ENCODE measurements around the gene HAPLN3. TPM values are rescaled to one million over a fixed set of nuclear protein-coding genes. Genes with fewer than 3 reads are reported as not detected.

The HAPLN3 gene
- total and polyA plus RNA-seq, 10 of the 15 experiments (the other 5 are each of a cell fraction or from before 2014, with no cell fraction given), result 0.20 to 5.0 (median 1.4) TPM; not detected in 1

GRCh38 chr15:88904624-88905327, 9.4 kb upstream of the HAPLN3 start (continued):
- peak; percentile 55 for TF ChIP-seq LARP7 (IDR thresholded peaks at IDR 0.05)
- 0 out of 2 replicates have a peak, but pooled peaks have one; percentile 43 for TF ChIP-seq NR2F1 (conservative IDR thresholded peaks at IDR 0.05)
- TF ChIP-seq IKZF1 (conservative IDR thresholded peaks at IDR 0.05), result 0 out of 2 replicates have a peak, but pooled peaks have one; percentile 30
- TF ChIP-seq YY1 (IDR thresholded peaks at IDR 0.05; ENCODE audit: low read depth, low read length), result 0 out of 2 replicates have a peak, but pooled peaks have one; percentile 46
- TF ChIP-seq ZNF24 (IDR thresholded peaks at IDR 0.05), result 0 out of 2 replicates have a peak, but pooled peaks have one; percentile 17
- no peak for TF ChIP-seq CEBPZ (IDR thresholded peaks at IDR 0.05; ENCODE audit: low read depth, low read length)
- TF ChIP-seq SMC3 (IDR thresholded peaks at IDR 0.05; ENCODE audit: borderline replicate concordance, low read length), result peak; percentile 86

GRCh38 chr15:88904257-88904623, 8.9 kb upstream of the HAPLN3 start:
- FAIRE-seq (no peak), DNase-seq (ENCODE audit: low read depth, low spot score) (no peak), ATAC-seq (peak; percentile 10; the same call in 2 of the 3 replicates)
- H3K27me3 ChIP-seq (replicated peaks in 1 of 2; ENCODE audit: control insufficient read depth in 2 of 2, insufficient read depth in 2 of 2, low read length in 1 of 2), result no peaks in the 10 kb centered on the region; a peak in 1 of 4 replicates
- 18% methylated on average over 2 of the region's 2 CpGs for WGBS (ENCODE audit: insufficient coverage, insufficient replicate concordance, low lambda C conversion rate, missing lambda C conversion rate)
- H3K79me2 ChIP-seq (ENCODE audit: control insufficient read depth, insufficient read depth, low read length), result no peaks in the 10 kb centered on the region
- H3K4me1 ChIP-seq (ENCODE audit: control insufficient read depth, insufficient read depth, low read length), result no peaks in the 10 kb centered on the region
- BruUV-seq (replicated peaks), result no TSS peak
- in situ Hi-C loops (cut with MboI), result loop anchor here (5.0 kb wide), 1 partner anchor 273 kb away; no protein-coding TSS in a partner anchor
- CTCF ChIA-PET, result interaction anchor here (0.6 to 5.5 kb wide), 49 partner anchors 9 to 303 kb away, joined by 3 to 116 read pairs (median 5); partner anchors contain the start of genes ABHD2, HAPLN3 and ISG20
- RAD21 ChIA-PET (ENCODE audit: unreplicated experiment), result interaction anchor here (0.8 to 3.1 kb wide), 23 partner anchors 8 to 280 kb away, joined by 3 to 34 read pairs (median 5); partner anchors contain the start of genes ABHD2 and HAPLN3
- H3K9me3 ChIP-seq (replicated peaks; ENCODE audit: control insufficient read depth, insufficient read depth, low read length), result no peaks in the 10 kb centered on the region
- H3K9ac ChIP-seq (ENCODE audit: control insufficient read depth, insufficient read depth, low read length), result no peak overlapping the region
- no peak overlapping the region for H3K4me2 ChIP-seq (ENCODE audit: control insufficient read depth, insufficient read depth)
- intact Hi-C loops (cut with micrococcal nuclease; ENCODE audit: unreplicated experiment), result loop anchor here (1.0 to 2.0 kb wide), 3 partner anchors 79 to 113 kb away; no protein-coding TSS in a partner anchor
- no peak overlapping the region for H3K27ac ChIP-seq (ENCODE audit: control insufficient read depth, insufficient read depth)
- H3K36me3 ChIP-seq (ENCODE audit: control insufficient read depth in 2 of 2, insufficient read depth in 2 of 2, low read length in 1 of 2), result no peaks in the 10 kb centered on the region
- H3K4me3 ChIP-seq, result no peak overlapping the region
- POLR2A ChIA-PET, result no interaction called here
- no peak overlapping the region for H2AFZ ChIP-seq (ENCODE audit: control insufficient read depth, low read depth, low read length)
- H4K20me1 ChIP-seq (ENCODE audit: control insufficient read depth, insufficient read depth), result 0 out of 2 replicates have a peak, but pooled peaks cover 5% of the 10 kb centered on the region
- SMC1A ChIA-PET (ENCODE audit: uncharacterized antibody, unreplicated experiment), result interaction anchor here (0.6 to 2.4 kb wide), 24 partner anchors 8 to 280 kb away, joined by 3 to 32 read pairs (median 5); partner anchors contain the start of gene ABHD2
- TF ChIP-seq SMAD5 (IDR thresholded peaks at IDR 0.05; ENCODE audit: low read depth) (no peak), BACH1 (IDR thresholded peaks at IDR 0.05; ENCODE audit: borderline replicate concordance) (no peak), CEBPZ (IDR thresholded peaks at IDR 0.05; ENCODE audit: low read depth, low read length) (no peak)
